ENCODE results near the gene GMPS. TPM values are rescaled to one million over a fixed set of nuclear protein-coding genes. Genes with fewer than 3 reads are reported as not detected.
"Not testable (repeated sequence)": the region's sequence is repeated elsewhere in the genome, so short reads cannot be mapped to it uniquely, and the experiment has no call there.

Gene GMPS
- total RNA-seq, 4 donors from 2014 or later = 21.4 to 27.4 (median 27.2) TPM

DNA sequence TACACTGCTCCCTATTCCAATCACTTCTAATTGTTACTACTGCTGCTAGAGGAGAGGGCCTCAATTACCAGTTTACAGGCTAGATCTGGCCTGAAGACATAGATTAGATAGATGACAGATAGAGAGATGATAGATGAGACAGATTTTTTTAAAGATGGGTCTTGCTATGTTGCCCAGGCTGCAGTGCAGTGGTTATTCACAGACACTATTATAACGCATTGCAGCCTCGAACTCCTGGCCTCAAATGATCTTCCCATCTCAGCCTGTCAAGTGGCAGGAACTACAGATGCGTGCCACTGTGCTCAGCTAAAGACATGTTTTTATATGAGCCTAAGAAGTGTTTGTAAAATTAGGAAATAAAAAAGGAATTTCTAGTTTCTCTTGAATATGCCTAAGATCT lies 22.5 kb upstream of the GMPS start:
- peaks cover 51 to 78% (median 71%) of the 10 kb centered on the region in 4 donors for H3K4me1 ChIP-seq
- H3K36me3 ChIP-seq = peaks cover 0 to 7% (median 0%) of the 10 kb centered on the region in 4 donors
- H3K27me3 ChIP-seq = no peaks in the 10 kb centered on the region
- no peaks in the 10 kb centered on the region for H3K9me3 ChIP-seq
- no peak for TF ChIP-seq POLR2AphosphoS5 (IDR thresholded peaks at IDR 0.05)
- no peak for TF ChIP-seq POLR2A (IDR thresholded peaks at IDR 0.05; ENCODE audit: low read depth)
- TF ChIP-seq EP300 (IDR thresholded peaks at IDR 0.05) = no peak
- TF ChIP-seq, protein P1, sequence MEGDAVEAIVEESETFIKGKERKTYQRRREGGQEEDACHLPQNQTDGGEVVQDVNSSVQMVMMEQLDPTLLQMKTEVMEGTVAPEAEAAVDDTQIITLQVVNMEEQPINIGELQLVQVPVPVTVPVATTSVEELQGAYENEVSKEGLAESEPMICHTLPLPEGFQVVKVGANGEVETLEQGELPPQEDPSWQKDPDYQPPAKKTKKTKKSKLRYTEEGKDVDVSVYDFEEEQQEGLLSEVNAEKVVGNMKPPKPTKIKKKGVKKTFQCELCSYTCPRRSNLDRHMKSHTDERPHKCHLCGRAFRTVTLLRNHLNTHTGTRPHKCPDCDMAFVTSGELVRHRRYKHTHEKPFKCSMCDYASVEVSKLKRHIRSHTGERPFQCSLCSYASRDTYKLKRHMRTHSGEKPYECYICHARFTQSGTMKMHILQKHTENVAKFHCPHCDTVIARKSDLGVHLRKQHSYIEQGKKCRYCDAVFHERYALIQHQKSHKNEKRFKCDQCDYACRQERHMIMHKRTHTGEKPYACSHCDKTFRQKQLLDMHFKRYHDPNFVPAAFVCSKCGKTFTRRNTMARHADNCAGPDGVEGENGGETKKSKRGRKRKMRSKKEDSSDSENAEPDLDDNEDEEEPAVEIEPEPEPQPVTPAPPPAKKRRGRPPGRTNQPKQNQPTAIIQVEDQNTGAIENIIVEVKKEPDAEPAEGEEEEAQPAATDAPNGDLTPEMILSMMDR (IDR thresholded peaks at IDR 0.05) = no peak
- intact Hi-C loops (cut with DNase I) = no loop called here
- H3K4me3 ChIP-seq = no peak overlapping the region
- 98% methylated on average over 3 of the region's 3 CpGs for WGBS
- no peak for DNase-seq (ENCODE audit: extremely low spot score)
- no peak overlapping the region for H3K27ac ChIP-seq (replicated peaks in 1 of 4)

DNA sequence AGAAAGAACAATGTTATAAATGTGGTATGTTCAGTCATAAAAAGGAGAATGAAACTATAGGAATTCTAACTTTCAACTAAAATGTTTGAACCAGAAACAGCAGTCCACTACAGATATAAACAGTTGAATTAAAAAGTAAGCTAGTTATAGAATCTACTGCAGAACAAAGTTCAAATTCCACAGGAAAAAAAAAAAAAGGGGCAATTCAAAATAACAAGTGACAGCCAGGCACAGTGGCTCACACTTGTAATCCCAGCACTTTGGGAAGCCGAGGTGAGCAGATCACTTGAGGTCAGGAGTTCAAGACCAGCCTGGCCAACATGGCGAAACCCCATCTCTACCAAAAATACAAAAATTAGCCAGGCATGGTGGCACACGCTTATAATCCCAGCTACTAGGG lies 21.0 kb upstream of the GMPS start:
- H3K9me3 ChIP-seq; H3K27me3 ChIP-seq; H3K4me3 ChIP-seq; H3K27ac ChIP-seq (replicated peaks in 1 of 4); H3K36me3 ChIP-seq; DNase-seq (ENCODE audit: extremely low spot score); intact Hi-C loops (cut with DNase I): not testable (repeated sequence)
- 87% methylated on average over 3 of the region's 3 CpGs for WGBS
- H3K4me1 ChIP-seq = peaks cover 56 to 85% (median 78%) of the 10 kb centered on the region in 4 donors

DNA sequence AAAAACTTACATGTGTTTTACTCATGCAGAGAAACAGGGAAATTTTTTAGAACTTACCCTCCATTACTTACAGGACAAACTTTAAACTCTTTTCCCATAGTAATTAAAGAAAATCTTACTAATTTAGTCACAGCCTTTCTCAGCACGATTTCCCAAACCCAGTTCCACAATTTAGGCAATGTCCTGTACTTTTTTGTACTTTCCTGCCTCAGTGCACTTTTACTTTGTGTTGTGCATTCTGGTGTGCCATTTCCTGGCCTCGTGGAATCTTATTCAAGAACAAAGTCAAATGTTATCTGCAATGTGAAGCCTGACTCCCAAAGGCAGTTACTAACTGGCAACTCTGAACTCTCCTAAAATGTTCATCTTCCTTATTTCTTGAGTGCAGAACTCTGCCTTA lies 18.1 kb upstream of the GMPS start:
- Histone ChIP-seq H3K27ac (replicated peaks in 1 of 4) (no peak overlapping the region), H3K36me3 (peaks cover 0 to 7% (median 0%) of the 10 kb centered on the region in 4 donors), H3K4me1 (peaks cover 44 to 71% (median 68%) of the 10 kb centered on the region in 4 donors)

DNA sequence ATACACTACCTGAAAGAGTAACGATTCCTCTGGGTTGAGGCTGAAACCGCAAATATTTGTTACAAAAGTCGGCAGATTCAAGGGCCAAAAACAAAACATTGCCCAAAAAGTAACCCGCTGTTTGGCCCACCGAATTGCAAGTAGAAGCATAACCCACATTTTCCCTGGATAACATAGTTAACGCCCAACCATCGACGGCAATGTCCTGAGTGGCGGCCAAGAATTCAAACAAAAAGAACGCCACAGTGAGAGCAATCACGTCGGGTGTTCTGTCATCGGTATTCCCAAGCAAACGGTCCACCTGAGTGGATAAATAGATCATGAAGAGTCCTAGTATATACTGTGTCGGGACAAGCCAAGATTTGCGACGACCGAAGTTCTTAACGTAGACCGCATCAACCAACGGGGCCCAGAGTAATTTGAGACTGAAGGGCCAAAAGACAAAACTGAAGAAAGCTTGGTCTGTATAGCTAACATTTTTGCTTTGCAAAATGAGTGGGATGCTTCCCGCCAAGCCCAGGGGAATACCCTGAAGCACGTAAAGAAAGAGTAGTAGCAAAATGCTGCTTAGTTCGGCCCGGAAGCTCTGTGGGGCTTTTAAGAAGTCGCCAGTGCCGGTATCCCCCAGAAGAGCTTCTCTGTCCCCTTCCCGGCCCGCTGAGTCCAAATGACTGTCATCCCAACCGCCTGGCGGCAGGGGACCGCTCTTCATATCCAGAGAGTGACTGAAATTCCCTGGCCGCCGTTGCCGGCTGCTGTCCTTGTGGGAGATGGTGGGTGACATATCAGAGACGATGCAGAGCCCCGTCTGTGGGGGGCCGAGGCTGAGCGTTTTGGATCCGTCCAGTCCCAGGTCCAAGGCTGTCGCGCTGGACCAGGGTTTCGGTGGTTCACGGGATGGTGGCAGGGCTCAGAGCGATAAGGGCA lies 17.0 kb upstream of the GMPS start:
- Histone ChIP-seq H3K9me3 (no peaks in the 10 kb centered on the region), H3K36me3 (peaks cover 0 to 7% (median 0%) of the 10 kb centered on the region in 4 donors), H3K27ac (replicated peaks in 1 of 4) (peak overlapping the region; percentile 89 to 93 (median 90)), H3K4me3 (peak overlapping the region; percentile 67 to 93 (median 84)), H3K4me1 (peaks cover 44 to 61% (median 58%) of the 10 kb centered on the region in 4 donors), H3K27me3 (no peaks in the 10 kb centered on the region)
- no peak for DNase-seq (ENCODE audit: extremely low spot score)
- WGBS = 7% methylated on average over 32 of the region's 45 CpGs
- intact Hi-C loops (cut with DNase I) = loop anchor here (2.0 to 5.0 kb wide), 2 partner anchors 17 to 46 kb away; partner anchors contain the start of genes C3orf33 and GMPS
- no peak for TF ChIP-seq POLR2AphosphoS5 (IDR thresholded peaks at IDR 0.05)
- TF ChIP-seq, protein P1 (IDR thresholded peaks at IDR 0.05) = peak in 1 of 3 experiments; percentile 5

More for the DNA sequence above, 18.1 kb upstream of the GMPS start:
- WGBS = 39% methylated on average over 2 of the region's 2 CpGs
- DNase-seq (ENCODE audit: extremely low spot score) = no peak
- H3K27me3 ChIP-seq = no peaks in the 10 kb centered on the region
- intact Hi-C loops (cut with DNase I) = loop anchor here (5.0 kb wide), 1 partner anchor 45 kb away; the partner anchor contains the start of gene C3orf33
- peak overlapping the region; percentile 67 to 93 (median 84) for H3K4me3 ChIP-seq
- TF ChIP-seq POLR2AphosphoS5 (IDR thresholded peaks at IDR 0.05) (no peak), POLR2A (IDR thresholded peaks at IDR 0.05; ENCODE audit: low read depth) (no peak), EP300 (IDR thresholded peaks at IDR 0.05) (no peak)
- TF ChIP-seq, protein P1 (IDR thresholded peaks at IDR 0.05) = no peak
- H3K9me3 ChIP-seq = no peaks in the 10 kb centered on the region

All from esophagus muscularis mucosa (tissue), 4 donors.